GM19397 (cell line): ENCODE results near the gene PRPS1.
A peak's percentile ranks its signal among the peaks of the same experiment; 100 is the strongest.
"Not testable (repeated sequence)": the region's sequence is repeated elsewhere in the genome, so short reads cannot be mapped to it uniquely, and the experiment has no call there.

Source experiments
- ATAC-seq: cut with Tn5 transposase; IDR thresholded peaks from one replicate; pipeline ENCODE4 v1.9.1; 2021; ENCODE audit warnings: mild to moderate bottlenecking, moderate library complexity; ENCODE audit not compliant: unreplicated experiment

The PRPS1 gene

DNA sequence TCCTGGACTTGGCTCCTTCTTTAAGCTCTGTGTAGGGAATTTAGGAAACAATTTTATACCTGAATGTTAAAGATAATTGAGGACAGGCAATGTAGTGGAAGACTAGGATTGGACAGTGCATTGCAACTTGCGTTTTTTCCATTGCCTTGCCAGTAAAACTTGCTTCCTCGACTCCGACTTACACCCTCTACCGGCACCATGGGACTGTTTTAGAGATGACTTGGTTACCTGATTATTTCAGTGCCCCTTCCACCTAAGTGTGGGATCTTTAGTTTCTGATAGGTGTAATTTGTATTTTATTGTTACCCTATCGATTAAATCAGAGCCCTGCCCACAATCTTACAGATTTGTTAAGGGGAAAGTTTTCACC is 1.2 kb downstream of the PRPS1 start:
- ATAC-seq = no peak

DNA sequence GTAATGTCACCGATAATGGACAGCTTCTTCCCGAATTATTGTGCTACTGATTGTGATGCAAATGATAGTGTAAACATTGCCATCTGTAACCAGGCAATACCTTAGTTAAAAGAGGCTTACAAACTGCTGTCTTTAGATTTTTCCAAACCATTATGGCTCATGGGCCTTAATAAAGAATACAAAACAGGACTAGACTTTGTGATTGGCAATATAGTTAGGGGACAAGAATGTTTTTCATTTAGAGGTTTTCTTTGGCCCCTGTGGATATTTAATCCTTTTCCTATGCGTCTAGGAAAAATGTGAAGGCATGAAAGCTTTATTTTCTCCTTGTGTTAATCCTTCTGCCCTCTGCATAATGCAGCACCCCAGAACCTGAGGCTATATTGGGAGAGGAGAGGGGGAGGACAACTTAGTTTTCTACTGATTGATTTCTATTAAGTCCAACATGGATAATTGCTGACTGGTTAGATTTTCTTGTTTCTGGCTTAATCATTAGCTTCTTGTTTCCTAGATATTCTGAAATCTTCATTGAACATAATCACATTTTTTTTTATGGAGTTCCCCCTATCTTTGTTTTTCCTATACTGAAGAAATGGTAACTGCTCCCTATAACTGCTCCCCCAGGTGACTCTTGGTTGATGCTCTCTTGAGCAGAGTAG is 1.9 kb downstream of the PRPS1 start:
- ATAC-seq = no peak

DNA sequence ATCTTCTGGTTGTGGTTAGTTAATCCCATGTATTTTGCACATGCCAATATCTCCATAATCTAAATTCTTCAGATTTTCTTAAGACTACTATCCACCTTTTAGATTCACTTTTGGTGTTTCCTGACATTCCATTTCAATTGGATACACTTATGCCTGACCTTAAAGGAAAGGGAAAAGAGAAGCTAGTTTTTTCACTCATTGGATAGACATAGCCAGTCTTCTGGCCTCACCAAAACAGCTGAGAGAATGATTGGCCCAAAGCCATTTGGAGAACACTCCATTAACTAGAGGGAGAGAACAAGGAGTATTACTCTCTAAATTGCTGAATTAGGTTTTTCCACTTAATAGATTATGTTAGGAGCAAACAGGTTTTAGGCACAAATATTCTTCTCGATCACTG is 4.0 kb downstream of the PRPS1 start:
- ATAC-seq = no peak

DNA sequence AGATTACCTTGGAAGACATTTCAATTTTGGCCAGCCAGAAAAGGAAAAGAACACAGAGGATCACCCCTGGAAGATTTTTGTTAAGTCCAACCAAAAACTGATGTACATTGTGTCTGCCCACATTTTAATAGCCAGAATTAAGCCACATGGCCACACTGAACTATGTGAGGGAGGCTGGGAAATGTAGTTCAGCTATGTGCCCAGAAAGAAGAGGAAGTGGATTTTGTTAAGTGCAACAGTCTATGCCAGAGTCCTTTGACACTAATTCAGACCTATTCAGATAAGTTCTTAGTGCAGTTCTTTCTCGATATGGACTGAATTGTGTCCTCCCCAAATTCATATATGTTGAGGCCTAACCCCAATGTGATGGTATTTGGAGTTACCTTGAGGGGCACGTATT is 18.4 kb downstream of the PRPS1 start:
- ATAC-seq = no peak

DNA sequence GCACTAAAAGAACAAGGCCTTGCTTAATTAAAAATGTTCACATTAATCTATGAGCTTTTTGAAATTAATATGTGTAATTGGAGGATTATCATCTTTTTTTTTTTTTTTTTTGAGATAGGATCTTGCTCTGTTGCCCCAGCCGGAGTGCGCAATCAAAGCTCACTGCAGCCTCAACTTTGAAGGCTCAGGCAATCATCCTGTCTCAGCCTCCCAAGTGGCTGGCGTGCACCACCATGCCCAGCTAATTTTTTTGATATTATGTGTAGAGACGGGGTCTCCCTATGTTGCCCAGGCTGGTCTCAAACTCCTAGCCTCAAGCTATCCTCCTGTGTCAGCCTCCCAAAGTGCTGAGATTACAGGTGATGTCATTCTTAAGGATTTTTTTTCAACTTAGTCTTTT is 20.0 kb downstream of the PRPS1 start:
- ATAC-seq = no peak

DNA sequence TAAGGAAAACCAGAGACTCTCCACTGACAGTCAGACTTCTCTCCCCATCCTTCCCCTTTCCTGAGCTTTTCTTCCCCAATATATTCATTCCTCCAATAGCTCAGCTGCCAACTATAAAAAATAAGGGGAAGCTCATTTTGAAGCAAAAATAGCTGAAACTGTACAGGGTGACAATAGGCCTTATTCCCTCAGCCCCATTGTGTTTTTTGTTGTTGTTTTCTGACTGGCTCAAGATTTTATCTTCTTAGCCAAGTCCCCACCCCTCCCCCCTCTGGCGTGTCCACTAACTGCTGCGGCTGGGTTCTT is 26.2 kb downstream of the PRPS1 start:
- no peak for ATAC-seq

DNA sequence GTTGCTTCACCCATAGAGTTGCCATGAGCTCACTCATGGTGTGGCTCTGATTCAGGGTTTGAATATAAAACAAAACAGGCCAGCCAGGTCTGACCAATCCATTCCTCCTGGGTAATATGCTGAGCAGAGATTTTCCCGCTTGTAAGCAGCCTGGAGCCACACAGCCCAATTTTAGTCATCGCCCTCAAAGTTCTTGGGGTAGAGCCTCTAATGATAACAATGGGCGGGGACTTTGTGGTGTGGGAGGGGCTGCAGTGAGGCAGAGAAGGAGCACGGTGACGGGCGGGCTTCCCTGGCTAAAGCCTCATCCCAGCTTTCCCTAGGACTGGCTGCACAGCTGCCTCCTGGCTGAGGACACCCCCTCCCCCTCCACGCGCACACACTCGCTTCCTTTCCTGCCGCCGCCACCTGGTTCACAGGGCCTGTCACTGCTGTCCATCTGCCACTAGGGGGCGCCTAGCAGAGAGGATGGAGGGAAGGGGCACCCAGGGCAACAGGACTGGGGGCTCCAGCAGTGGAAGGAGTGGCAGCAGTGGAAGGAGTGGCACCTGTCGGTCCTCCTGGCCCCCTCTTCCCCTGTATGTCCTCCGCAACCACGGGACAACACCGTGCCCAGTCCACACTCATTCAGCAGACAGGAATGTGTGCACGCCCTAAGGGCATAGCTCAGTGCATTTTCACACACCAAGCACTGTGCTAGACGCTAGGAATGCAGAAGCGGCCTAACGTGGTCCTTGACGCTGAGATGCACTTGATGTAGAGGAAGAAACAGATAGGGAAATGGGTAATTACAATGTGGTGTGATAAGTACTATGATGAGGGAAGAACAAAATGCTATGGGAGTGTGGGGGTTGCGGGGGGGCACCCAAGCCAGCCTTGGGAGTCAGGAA is 26.8 kb downstream of the PRPS1 start:
- no peak for ATAC-seq

DNA sequence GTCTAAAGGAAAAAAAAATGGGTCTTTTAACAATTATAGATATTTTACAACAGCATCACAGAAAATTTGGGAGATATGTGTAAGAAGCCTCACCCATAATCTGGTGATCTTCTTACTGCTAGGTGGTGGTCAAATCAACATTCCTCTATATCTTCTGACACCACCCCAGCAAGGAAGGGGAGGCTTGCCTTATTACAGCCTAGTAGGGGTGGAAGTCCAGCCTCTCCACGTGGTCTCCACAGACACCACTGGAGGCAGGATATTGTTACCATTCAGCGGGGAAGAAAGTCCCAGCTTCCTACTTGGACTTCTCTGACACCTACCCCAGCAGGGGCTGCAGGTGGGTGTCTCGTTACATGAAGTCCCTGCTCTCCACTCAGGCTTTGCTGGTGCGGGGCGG is 28.7 kb downstream of the PRPS1 start:
- ATAC-seq = no peak

DNA sequence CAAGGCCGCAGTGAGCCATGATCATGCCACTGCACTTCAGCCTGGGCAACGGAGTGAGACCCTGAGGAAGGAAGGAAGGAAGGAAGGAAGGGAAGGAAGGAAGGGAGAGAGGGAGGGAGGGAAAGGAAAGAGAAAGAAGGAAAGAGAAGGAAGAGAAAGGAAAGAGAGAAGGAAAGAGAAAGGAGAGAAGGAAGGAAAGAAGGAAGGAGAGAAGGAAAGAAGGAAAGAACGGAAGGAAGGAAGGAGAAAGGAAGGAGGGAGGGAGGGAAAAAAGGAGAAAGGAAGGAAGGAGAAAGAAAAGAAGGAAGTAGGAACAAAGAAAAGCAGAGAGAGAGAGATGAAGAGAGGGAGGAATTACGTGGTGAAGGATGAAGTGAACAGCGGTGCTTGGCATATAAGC is 30.4 kb downstream of the PRPS1 start:
- no peak for ATAC-seq

DNA sequence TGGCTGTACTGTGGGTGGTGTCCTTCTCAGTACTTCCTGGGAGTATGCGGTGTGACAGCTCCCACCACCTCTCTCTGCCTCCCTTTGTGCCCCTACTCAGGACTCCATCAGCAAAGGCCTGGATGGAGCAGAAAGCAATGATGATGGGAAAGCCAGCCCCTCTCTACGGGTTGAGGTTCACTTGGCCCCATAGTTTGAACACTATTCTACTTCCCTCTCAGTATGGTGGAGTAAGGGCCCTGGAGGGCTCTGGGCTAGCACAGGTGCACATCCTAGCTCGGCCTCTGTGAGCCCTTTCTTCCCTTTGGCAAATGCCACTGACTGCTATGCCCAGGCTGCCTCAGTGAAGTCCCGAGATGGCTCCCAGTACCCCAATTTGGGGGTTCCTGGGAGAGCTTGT is 31.0 kb downstream of the PRPS1 start:
- no peak for ATAC-seq

DNA sequence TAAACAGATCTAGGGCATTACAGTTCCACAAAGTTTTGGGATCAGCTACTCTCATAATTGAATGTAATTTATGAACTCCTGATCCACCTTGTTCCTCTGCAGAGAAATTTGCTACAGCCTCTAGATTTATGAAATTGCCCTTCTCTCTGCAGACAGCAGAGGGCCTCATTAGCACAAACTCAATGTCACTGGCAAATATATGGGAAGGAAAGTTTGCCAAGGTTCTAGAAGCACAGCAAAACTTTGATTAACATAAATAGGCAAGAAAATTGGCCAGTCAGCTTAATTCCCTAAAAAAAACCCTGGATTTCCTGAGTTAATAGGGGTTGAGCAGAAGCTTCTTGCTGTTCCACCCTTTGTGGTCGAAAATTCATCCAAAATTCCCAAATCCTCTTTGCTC is 31.5 kb downstream of the PRPS1 start:
- no peak for ATAC-seq

DNA sequence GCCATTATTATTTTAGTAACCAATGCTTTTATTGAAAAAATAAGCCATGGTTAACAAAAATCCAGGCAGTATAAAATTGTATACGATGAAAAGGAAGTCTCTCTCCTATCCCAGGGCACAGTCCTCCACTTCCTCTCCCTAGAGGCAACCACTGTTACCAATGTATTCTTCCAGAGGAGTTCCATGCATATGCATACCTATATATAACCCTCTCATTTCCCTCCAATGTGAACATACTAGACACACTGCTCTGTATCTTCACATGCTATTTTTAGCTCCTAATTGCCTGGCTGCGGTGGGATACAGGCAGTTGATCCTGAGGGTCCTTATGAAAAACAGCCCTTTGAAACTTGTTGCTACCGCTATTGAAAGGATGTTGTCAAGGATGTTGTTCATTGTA is 33.8 kb downstream of the PRPS1 start:
- ATAC-seq = no peak

DNA sequence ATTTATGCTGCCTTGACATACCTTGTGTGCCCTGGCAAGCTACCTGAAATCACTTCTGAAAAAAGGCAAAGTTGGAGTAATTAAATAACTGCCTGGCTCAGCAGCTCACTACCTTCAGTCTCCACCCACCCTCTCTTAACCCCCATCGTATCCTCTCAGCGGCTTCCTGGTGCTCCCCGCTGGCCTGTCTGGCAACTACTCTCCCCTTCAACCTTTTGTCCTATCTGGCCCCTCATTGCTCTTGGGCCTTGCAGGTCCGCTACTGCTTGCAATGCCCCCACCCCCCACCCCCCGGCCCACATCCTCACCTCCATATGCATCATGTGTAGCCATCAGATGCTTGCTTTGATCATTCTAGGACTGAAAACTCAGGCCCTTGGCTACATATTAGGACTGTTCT is 34.5 kb downstream of the PRPS1 start:
- no peak for ATAC-seq

DNA sequence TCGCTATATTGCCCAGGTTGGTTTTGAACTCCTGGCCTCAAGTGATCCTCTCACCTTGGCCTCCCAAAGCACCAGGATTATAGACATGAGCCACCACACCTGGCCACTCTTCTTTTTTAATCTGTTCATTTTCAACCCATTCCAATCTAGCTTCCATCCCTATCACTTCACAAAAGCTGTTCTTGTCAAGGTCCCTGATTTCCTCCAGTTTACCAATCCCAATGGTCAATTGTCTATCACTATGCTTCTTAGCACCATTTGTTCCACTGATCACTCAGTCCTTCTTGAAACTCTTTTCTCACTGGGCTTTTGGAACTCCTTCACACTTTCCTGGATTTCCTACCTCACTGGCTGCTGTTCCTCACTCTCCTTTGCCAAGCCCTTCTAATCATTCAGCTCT is 38.6 kb downstream of the PRPS1 start:
- no peak for ATAC-seq

DNA sequence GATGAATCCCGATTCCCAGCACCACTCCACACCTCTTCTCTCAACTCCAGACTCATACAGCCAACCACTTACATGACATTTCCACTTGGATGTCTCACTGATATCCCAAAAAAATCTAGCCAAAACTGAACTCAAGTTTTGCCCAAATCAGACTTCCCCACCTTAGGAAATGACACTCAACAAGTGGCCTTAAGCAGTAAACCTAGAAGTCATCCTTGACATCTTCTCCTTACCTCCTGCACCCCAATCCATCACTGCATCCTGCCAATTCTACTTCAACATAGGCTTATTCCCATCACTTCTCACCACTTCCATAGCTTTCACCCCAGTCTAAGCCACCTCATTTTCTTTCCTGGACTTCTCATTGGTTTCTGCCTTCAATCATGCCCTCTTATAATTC is 39.1 kb downstream of the PRPS1 start:
- ATAC-seq = no peak

DNA sequence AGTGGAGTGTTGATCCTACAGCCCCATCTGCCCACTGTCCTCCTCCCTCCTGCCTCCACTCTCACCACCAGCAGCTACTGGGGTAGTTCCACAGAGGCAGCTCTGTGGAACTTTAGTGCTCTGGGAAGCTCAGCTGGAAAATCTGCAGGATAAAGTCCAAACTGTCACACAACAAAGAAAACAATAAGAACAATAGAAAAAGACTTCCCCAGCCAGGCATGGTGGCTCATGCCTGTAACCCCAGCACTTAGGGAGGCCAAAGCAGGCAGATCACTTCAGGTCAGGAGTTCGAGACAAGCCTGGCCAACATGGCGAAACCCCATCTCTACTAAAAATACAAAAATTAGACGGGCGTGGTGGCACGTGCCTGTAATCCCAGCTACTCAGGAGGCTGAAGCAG is 40.4 kb downstream of the PRPS1 start:
- not testable (repeated sequence) for ATAC-seq

DNA sequence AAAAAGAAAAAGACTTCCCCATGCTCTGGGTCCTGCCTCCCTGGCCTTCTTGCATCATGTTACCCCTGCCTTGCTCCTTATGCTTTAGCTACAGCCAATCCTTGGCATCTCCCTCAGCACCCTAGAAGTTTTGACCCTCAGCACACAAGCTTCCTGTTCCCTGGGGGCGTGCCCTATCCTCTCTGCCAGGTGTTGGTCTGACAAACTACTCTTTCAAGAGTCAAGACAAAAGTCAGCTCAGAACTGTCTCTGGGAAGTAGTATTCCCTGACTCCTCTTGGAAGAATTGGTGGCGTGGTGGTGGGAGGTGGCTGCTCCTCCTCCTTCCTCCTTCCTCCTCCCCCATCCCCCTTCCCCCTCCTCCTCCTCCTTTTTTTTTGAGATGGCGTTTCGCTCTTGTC is 41.0 kb downstream of the PRPS1 start:
- no peak for ATAC-seq

DNA sequence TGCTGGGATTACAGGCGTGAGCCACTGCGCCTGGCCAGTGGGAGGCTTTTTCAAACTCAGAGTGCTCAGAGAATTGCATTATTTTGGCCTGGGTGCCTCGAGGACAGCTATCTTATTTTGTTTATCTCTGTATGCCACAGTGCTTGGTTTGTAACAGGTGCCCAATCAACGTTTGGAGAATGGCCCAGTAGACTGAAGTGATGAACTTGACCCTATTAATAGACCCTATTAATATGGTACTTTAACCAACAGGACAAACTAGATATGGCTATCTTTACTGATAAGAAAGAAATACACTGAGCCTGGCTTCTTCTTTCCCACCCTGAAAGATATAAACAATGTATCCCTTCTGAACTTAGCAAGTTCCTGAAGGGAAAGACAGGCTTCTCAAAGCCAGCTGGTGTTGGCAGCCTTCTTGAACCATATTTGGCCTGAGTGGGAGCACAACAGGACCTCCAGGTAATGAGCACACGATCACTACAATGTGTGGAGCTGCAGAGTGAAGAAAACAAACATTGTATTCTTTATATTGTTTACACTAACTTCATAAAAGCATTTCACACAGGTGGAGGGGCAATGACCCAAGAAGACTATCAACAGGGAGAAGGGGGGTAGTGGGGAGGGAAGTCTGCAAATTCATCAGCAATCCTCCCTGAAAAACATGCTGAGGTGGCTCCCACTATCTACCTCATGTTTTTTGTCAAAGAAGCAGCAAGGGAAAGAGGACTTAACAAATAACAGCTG is 41.7 kb downstream of the PRPS1 start:
- no peak for ATAC-seq

DNA sequence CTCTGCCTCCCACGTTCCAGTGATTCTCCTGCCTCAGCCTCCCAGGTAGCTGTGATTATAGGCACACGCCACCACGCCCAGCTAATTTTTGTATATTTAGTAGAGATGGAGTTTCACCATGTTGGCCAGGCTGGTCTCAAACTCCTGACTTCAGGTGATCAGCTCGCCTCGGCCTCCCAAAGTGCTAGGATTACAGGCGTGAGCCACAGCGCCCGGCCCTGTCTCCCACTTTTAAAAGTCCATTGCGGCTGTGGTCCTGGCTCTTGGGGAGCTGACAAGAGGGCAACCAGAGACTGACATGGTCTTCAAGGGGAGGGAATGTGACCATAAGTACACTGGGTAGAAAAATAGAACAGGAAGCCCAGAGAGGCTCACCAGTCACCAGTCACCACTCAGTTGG is 42.9 kb downstream of the PRPS1 start:
- not testable (repeated sequence) for ATAC-seq

DNA sequence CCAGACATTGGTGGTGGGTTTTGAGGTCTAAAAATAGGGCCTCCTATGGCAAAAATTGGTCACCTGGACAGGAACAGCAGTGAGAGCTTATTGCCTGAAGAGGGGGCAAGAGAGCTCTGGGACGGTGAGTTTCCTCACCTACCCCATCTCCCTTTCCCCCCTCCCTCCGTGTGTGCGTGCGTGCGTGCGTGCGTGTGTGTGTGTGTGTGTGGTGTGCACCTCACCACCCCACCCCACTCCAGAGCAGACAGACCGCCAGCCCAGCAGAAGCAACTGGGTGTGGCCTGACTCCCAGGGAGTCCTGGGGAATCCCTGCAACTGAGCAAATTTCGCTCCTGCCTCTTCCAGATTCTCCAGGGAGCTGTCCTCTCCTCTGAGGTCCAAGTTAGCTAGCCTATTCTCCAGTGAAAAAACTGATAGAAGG is 44.7 kb downstream of the PRPS1 start:
- peak; percentile 28 for ATAC-seq

DNA sequence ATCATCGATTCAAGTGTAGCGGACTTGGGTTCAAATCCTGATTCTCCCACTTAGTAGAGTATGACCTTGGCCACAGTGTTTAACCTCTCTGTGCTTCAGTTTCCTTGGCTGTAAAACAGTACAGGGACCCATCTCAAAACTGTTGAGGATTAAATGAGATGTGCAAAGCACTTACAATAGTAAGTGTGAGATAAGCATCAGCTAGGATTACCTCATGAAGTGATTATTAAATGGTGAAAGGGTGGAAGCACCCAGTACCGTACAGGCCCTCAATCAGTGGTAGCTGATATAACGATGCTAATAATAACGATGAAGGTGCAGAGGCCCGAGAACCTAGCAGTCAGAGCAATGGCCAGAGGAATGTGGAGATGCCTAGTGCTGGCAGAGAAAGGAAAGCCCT is 45.1 kb downstream of the PRPS1 start:
- no peak for ATAC-seq

DNA sequence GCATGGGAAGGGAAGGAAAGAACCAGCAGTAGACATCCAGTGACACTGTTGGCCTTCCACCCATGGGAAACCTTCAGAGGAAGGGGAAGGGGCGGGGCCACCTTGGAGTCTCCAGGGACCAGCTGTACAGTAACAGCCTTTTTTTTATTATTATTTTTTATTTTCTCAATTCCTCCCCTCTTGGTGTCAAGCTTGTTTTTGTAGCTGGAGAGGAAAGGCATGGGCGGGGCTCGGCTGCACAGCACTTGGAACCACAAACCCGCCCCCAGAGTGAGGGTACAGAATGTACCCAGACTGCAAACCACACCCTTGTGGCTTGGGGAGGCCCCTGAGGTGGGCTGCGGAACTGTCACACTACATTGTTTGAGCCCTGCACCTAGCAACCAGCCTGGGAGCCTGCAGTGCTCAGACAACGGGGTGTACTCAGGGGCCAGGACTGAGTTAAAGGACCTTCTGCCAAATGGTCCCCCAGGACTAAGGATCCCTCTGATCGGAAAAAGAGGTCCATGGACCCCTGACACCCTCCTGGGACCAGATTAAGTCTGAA is 45.7 kb downstream of the PRPS1 start:
- peak; percentile 85 for ATAC-seq
